NT2/D1 (cell line): ENCODE results near the gene NABP1.

Source experiments
- DNase-seq: peaks from one replicate; pipeline ENCODE4 v3.0.0-alpha.2; 2011; ENCODE audit warnings: low read depth, low spot score
- H3K27me3 ChIP-seq: 2 replicates; pipeline ENCODE4 v1.6.0; 2011; ENCODE audit warnings: mild to moderate bottlenecking; ENCODE audit not compliant: insufficient read length, insufficient read depth
- H3K36me3 ChIP-seq: 2 replicates; pipeline ENCODE4 v1.6.1; 2011; ENCODE audit warnings: mild to moderate bottlenecking, low read length, mixed read lengths; ENCODE audit not compliant: insufficient read depth, insufficient read length
- H3K4me1 ChIP-seq: 2 replicates; pipeline ENCODE4 v1.5.1; 2011; ENCODE audit not compliant: insufficient read depth, insufficient read length
- H3K4me3 ChIP-seq: 2 replicates; pipeline ENCODE4 v1.5.1; 2011; ENCODE audit warnings: low read depth; ENCODE audit not compliant: insufficient read length
- H3K9ac ChIP-seq: 2 replicates; pipeline ENCODE4 v1.6.0; 2011; ENCODE audit warnings: low read depth; ENCODE audit not compliant: insufficient read length
- H3K9me3 ChIP-seq: 2 replicates; pipeline ENCODE4 v1.5.1; 2011; ENCODE audit warnings: mild to moderate bottlenecking, low read length; ENCODE audit not compliant: insufficient read depth
- SUZ12 ChIP-seq: IDR thresholded peaks from 2 replicates; pipeline ENCODE4 v1.6.1; 2011; ENCODE audit not compliant: insufficient read length, insufficient read depth; ENCODE audit errors: extremely low read depth
- YY1 ChIP-seq: IDR thresholded peaks from 2 replicates; pipeline ENCODE4 v1.6.1; 2011; ENCODE audit not compliant: insufficient read length, insufficient read depth
- ZNF274 ChIP-seq: IDR thresholded peaks from 2 replicates; pipeline ENCODE4 v1.6.1; 2011; ENCODE audit warnings: mild to moderate bottlenecking, low read depth, low read length

The NABP1 gene

GRCh38 chr2:191650896-191651773, 26.8 kb upstream of the NABP1 start:
- H3K36me3 ChIP-seq, result no peaks in the 10 kb centered on the region
- no peak for DNase-seq
- no peak overlapping the region for H3K9ac ChIP-seq
- H3K9me3 ChIP-seq, result no peaks in the 10 kb centered on the region; the same call in 1 of the 2 replicates
- H3K4me1 ChIP-seq, result no peaks in the 10 kb centered on the region
- H3K27me3 ChIP-seq, result no peaks in the 10 kb centered on the region
- no peak overlapping the region for H3K4me3 ChIP-seq
- TF ChIP-seq SUZ12, result no peak
- no peak for TF ChIP-seq ZNF274
- no peak for TF ChIP-seq YY1

DNA sequence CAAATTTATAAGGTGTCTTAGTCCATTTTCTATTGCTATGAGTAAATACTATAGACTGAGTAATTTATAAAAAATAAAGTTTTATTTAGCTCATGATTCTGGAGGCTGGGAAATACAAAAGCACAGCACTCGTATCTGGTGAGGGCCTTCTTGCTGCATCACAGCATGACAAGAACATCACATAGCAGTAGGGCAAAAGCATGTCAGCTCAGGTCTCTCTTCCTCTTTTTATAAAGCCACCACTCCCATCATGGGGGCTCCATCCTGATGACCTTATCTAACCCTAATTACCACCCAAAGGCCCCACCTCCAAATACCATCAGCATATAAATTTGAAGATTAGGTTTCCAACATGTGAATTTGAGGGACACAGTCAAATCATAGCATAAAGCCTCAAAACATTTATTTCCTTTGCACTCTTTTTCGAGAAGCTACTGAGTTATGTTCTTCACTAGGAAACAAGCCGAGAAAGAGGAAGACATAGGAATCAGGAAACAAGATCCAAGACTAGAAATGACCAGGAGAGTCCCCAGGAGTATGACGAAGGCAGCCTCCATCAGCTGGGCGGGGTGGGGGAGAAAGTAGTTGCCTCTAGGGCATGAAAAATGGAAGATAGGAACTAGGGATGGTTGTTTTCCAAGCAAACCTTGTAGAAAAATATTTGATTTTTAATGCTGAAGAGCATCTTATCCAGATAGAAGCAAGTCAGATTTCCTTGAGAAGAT, 24.1 kb upstream of the NABP1 start:
- Histone ChIP-seq H3K9ac (no peak overlapping the region), H3K4me3 (no peak overlapping the region), H3K36me3 (no peaks in the 10 kb centered on the region), H3K27me3 (no peaks in the 10 kb centered on the region), H3K9me3 (no peaks in the 10 kb centered on the region; the same call in 1 of the 2 replicates), H3K4me1 (no peaks in the 10 kb centered on the region)
- TF ChIP-seq YY1 (no peak), ZNF274 (no peak), SUZ12 (no peak)
- DNase-seq, result no peak

DNA sequence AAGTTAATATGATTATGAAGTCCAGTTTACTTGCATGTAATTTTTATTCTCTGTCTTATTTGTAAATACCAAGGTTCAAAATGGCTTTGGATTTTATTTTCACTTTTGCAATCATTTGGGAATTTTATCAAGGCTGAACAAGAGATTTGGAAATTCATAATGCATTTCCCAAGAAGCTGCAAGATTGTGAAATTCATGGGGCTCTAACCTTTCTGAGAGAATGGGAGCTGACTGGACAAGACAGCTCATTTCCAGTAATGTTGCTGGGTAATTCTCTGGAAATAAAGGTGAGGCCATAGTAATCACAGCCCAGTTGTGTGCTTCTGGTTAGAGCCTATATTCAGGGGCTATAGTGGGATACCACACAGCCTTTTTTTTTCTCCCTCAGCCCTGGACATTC, 21.5 kb upstream of the NABP1 start:
- H3K36me3 ChIP-seq, result no peaks in the 10 kb centered on the region
- no peak overlapping the region for H3K4me3 ChIP-seq
- H3K9me3 ChIP-seq, result no peaks in the 10 kb centered on the region; the same call in 1 of the 2 replicates
- H3K9ac ChIP-seq, result no peak overlapping the region
- H3K27me3 ChIP-seq, result no peaks in the 10 kb centered on the region
- TF ChIP-seq ZNF274 (no peak), YY1 (no peak), SUZ12 (no peak)
- H3K4me1 ChIP-seq, result no peaks in the 10 kb centered on the region
- no peak for DNase-seq

DNA sequence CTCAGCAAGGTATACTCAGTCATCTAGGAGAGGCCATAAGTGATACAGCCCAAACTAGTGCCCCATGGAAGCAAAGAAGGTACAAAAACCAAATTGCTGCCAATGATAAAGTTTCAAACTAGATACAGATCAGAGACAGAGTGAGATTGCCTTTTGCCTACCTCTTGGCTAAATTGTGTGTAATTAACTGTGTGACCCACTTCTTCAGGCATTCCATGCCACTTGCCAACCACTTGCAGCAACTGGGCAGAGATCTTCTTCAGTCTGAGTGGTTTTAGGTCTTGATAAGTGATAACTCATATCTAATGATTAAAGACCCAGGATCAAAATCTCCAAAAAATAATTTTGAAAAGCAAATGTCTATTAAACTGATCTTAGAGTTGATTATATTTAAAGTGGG, 21.1 kb upstream of the NABP1 start:
- no peaks in the 10 kb centered on the region for H3K27me3 ChIP-seq
- H3K4me1 ChIP-seq, result no peaks in the 10 kb centered on the region
- no peak for DNase-seq
- no peak overlapping the region for H3K4me3 ChIP-seq
- H3K9ac ChIP-seq, result no peak overlapping the region
- no peak for TF ChIP-seq ZNF274
- TF ChIP-seq YY1, result no peak
- TF ChIP-seq SUZ12, result no peak
- no peaks in the 10 kb centered on the region; the same call in 1 of the 2 replicates for H3K9me3 ChIP-seq
- no peaks in the 10 kb centered on the region for H3K36me3 ChIP-seq

- Histone ChIP-seq H3K4me1 (no peaks in the 10 kb centered on the region), H3K36me3 (no peaks in the 10 kb centered on the region), H3K9ac (no peak overlapping the region), H3K4me3 (no peak overlapping the region), H3K9me3 (no peaks in the 10 kb centered on the region; the same call in 1 of the 2 replicates), H3K27me3 (no peaks in the 10 kb centered on the region)
- TF ChIP-seq SUZ12 (no peak), YY1 (no peak), ZNF274 (no peak)
- no peak for DNase-seq
These were observed 20.0 kb upstream of the NABP1 start for GRCh38 chr2:191657977-191658376.

DNA sequence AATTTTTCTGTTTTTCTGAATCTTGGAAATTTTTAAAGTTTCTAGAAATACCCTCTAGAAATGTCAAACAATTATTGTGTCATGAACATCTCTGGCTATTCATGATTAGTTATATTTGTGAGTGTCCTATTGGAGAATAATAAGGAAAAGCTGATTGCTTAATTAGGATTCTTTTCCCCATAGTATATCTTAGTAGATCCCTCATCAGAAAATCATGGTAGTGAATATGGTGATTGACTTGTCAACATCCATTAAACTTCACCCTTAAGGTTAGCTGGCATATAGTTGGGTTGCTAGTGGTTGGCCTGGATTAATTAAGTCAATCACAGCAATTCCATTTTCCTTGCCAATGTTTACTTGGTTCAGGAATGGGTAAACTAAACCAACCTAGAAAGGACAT, 18.7 kb upstream of the NABP1 start:
- Histone ChIP-seq H3K36me3 (no peaks in the 10 kb centered on the region), H3K9ac (no peak overlapping the region), H3K4me1 (no peaks in the 10 kb centered on the region), H3K27me3 (no peaks in the 10 kb centered on the region), H3K4me3 (no peak overlapping the region), H3K9me3 (no peaks in the 10 kb centered on the region; the same call in 1 of the 2 replicates)
- no peak for DNase-seq
- TF ChIP-seq ZNF274 (no peak), SUZ12 (no peak), YY1 (no peak)

GRCh38 chr2:191660575-191660974, 17.4 kb upstream of the NABP1 start:
- no peak overlapping the region for H3K4me3 ChIP-seq
- DNase-seq, result no peak
- H3K4me1 ChIP-seq, result no peaks in the 10 kb centered on the region
- no peaks in the 10 kb centered on the region for H3K27me3 ChIP-seq
- no peak for TF ChIP-seq YY1
- TF ChIP-seq ZNF274, result no peak
- no peak for TF ChIP-seq SUZ12
- H3K9me3 ChIP-seq, result peaks cover 9% of the 10 kb centered on the region
- H3K9ac ChIP-seq, result no peak overlapping the region
- H3K36me3 ChIP-seq, result no peaks in the 10 kb centered on the region
